ENCODE results near the gene SUCLG2.

SUCLG2 gene

GRCh38 chr3:67535006-67535405 lies 119.4 kb downstream of the SUCLG2 start:
- H3K27ac ChIP-seq, result no peak overlapping the region
- CTCF ChIA-PET, result no interaction called here
- no peak for DNase-seq (ENCODE audit: low spot score)
- TF ChIP-seq CTCF (conservative IDR thresholded peaks at IDR 0.05; ENCODE audit: low read depth), result no peak
- POLR2A ChIA-PET (ENCODE audit: low non-redundant PET), result no interaction called here

GRCh38 chr3:67534594-67534993 lies 119.8 kb downstream of the SUCLG2 start:
- POLR2A ChIA-PET (ENCODE audit: low non-redundant PET), result no interaction called here
- no peak for DNase-seq (ENCODE audit: low spot score)
- no peak overlapping the region for H3K27ac ChIP-seq
- TF ChIP-seq CTCF (conservative IDR thresholded peaks at IDR 0.05; ENCODE audit: low read depth), result no peak
- CTCF ChIA-PET, result no interaction called here

GRCh38 chr3:67531181-67532101 lies 123.0 kb downstream of the SUCLG2 start:
- TF ChIP-seq CTCF (conservative IDR thresholded peaks at IDR 0.05; ENCODE audit: low read depth), result no peak
- DNase-seq (ENCODE audit: low spot score), result no peak
- CTCF ChIA-PET, result interaction anchor here (0.6 kb wide), 1 partner anchor 525 kb away, joined by 3 read pairs; no protein-coding TSS in a partner anchor
- no peak overlapping the region for H3K27ac ChIP-seq
- POLR2A ChIA-PET (ENCODE audit: low non-redundant PET), result no interaction called here

GRCh38 chr3:67529915-67530314 lies 124.5 kb downstream of the SUCLG2 start:
- CTCF ChIA-PET, result no interaction called here
- no peak overlapping the region for H3K27ac ChIP-seq
- POLR2A ChIA-PET (ENCODE audit: low non-redundant PET), result no interaction called here
- DNase-seq (ENCODE audit: low spot score), result no peak
- TF ChIP-seq CTCF (conservative IDR thresholded peaks at IDR 0.05; ENCODE audit: low read depth), result no peak

GRCh38 chr3:67529337-67529736 lies 125.1 kb downstream of the SUCLG2 start:
- no peak overlapping the region for H3K27ac ChIP-seq
- CTCF ChIA-PET, result interaction anchor here (0.6 kb wide), 1 partner anchor 494 kb away, joined by 3 read pairs; no protein-coding TSS in a partner anchor
- no peak for DNase-seq (ENCODE audit: low spot score)
- POLR2A ChIA-PET (ENCODE audit: low non-redundant PET), result no interaction called here
- no peak for TF ChIP-seq CTCF (conservative IDR thresholded peaks at IDR 0.05; ENCODE audit: low read depth)

- TF ChIP-seq CTCF (conservative IDR thresholded peaks at IDR 0.05; ENCODE audit: low read depth), result no peak
- H3K27ac ChIP-seq, result no peak overlapping the region
- ChIA-PET CTCF (no interaction called here), POLR2A (ENCODE audit: low non-redundant PET) (no interaction called here)
- peak; percentile 15 for DNase-seq (ENCODE audit: low spot score)
These were observed 128.2 kb downstream of the SUCLG2 start for GRCh38 chr3:67526246-67526645.
